ENCODE measurements around the gene KRTAP27-1. TPM values are rescaled to one million over a fixed set of nuclear protein-coding genes. Genes with fewer than 3 reads are reported as not detected.

KRTAP27-1 gene
- total and polyA plus RNA-seq, 2 of the 8 experiments (the other 6 are each of a cell fraction or from before 2014, with no cell fraction given) = not detected

DNA sequence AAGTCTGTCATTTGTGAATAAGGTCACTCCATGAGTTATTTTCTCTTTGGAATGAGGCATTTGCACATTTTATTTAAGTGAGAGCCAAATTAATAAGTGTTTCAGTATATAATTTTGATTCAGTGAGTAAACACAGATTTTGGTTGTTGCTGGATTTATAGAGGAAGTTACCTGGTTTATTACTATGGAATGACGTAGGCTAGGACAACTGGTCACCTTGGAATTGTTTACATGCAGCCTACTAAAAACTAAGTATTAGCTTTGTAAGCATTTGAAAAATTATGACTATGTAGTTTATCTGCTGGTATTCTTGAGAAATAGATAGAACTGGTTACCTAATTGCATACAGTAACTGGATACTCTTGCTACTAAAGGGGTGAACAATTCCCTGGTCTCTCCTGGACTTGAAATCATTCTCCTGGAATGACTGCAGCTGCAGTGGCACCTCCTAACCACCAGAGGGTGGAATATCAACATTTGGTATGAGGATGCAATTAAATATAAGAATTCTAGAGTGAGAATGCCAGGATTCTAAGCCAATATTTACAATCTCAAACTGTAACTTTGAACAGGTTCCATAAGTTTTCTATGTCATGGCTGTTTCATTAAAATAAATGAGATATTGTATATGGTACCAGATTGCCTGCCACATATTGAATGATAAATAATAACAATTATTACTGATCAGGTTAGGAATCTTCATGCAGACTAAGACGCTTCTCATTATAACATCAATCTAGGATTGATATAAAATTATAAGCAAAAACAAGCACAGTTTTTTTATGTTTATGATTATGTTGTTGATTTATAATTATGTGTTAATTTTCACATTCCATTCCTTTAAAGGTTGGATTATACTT, 3.5 kb upstream of the KRTAP27-1 start:
- H2BK15ac ChIP-seq (ENCODE audit: low read length) = no peak overlapping the region
- no peak overlapping the region for H2AK5ac ChIP-seq (ENCODE audit: low read depth, low read length)
- TF ChIP-seq RAD21 (IDR thresholded peaks at IDR 0.05 in 1 of 2, conservative IDR thresholded peaks at IDR 0.05 in 1 of 2; ENCODE audit: low read depth in 2 of 2, low read length in 2 of 2) = peak; percentile 69 to 75
- no peak for TF ChIP-seq PHF8 (conservative IDR thresholded peaks at IDR 0.05; ENCODE audit: low read depth, low read length)
- TF ChIP-seq, protein P1, sequence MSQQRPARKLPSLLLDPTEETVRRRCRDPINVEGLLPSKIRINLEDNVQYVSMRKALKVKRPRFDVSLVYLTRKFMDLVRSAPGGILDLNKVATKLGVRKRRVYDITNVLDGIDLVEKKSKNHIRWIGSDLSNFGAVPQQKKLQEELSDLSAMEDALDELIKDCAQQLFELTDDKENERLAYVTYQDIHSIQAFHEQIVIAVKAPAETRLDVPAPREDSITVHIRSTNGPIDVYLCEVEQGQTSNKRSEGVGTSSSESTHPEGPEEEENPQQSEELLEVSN (IDR thresholded peaks at IDR 0.05) = no peak
- TF ChIP-seq, protein P2, sequence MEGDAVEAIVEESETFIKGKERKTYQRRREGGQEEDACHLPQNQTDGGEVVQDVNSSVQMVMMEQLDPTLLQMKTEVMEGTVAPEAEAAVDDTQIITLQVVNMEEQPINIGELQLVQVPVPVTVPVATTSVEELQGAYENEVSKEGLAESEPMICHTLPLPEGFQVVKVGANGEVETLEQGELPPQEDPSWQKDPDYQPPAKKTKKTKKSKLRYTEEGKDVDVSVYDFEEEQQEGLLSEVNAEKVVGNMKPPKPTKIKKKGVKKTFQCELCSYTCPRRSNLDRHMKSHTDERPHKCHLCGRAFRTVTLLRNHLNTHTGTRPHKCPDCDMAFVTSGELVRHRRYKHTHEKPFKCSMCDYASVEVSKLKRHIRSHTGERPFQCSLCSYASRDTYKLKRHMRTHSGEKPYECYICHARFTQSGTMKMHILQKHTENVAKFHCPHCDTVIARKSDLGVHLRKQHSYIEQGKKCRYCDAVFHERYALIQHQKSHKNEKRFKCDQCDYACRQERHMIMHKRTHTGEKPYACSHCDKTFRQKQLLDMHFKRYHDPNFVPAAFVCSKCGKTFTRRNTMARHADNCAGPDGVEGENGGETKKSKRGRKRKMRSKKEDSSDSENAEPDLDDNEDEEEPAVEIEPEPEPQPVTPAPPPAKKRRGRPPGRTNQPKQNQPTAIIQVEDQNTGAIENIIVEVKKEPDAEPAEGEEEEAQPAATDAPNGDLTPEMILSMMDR (IDR thresholded peaks at IDR 0.05; ENCODE audit: control extremely low read depth in 1 of 3, insufficient read depth in 1 of 3, low read depth in 1 of 3, low read length in 3 of 3) = peak; percentile 17 to 82 (median 72)
- no peak overlapping the region for H3K14ac ChIP-seq (ENCODE audit: insufficient read length)
- H3K4ac ChIP-seq (replicated peaks; ENCODE audit: insufficient read length, low read depth, low read length) = no peak overlapping the region
- H2AFZ ChIP-seq (ENCODE audit: low read length) = no peak overlapping the region
- H3K56ac ChIP-seq (replicated peaks; ENCODE audit: insufficient read length, low read depth, low read length) = no peak overlapping the region
- H3K23me2 ChIP-seq (ENCODE audit: low read depth, low read length) = no peaks in the 10 kb centered on the region
- H2BK5ac ChIP-seq (ENCODE audit: low read depth, low read length) = no peak overlapping the region
- H3K79me1 ChIP-seq (ENCODE audit: low read depth, low read length) = no peaks in the 10 kb centered on the region
- ChIA-PET CTCF (ENCODE audit: partially characterized antibody) (interaction anchor here (0.6 to 3.7 kb wide), 18 partner anchors 9 to 693 kb away, joined by 3 to 18 read pairs (median 5); no protein-coding TSS in a partner anchor), POLR2A (ENCODE audit: partially characterized antibody) (no interaction called here)
- 94% methylated on average over 2 of the region's 2 CpGs; no CpG with 5 or more reads in 1 of the 2 experiments for WGBS, 2 experiments (ENCODE audit: extremely low coverage in 1 of 2, insufficient coverage in 1 of 2, insufficient read length in 1 of 2, insufficient replicate concordance in 2 of 2, low coverage in 1 of 2, low lambda C conversion rate in 2 of 2, missing lambda C conversion rate in 1 of 2)
- no peak overlapping the region for H3K4me2 ChIP-seq (ENCODE audit: insufficient read depth in 1 of 2, low read depth in 2 of 2, low read length in 2 of 2)
- no peak overlapping the region for H4K5ac ChIP-seq (ENCODE audit: insufficient read length, low read depth, low read length)
- no peaks in the 10 kb centered on the region for H3K27me3 ChIP-seq (replicated peaks in 1 of 4; ENCODE audit: control insufficient read depth in 3 of 4, extremely low read depth in 1 of 4, insufficient read depth in 3 of 4, low read length in 3 of 4)
- H2BK120ac ChIP-seq (replicated peaks; ENCODE audit: low read depth, low read length) = no peak overlapping the region
- H3K9me3 ChIP-seq (ENCODE audit: insufficient read depth in 2 of 2, low read depth in 1 of 2, low read length in 1 of 2) = no peaks in the 10 kb centered on the region
- H2BK12ac ChIP-seq (ENCODE audit: low read depth, low read length) = no peak overlapping the region
- H3K9ac ChIP-seq (replicated peaks in 1 of 4; ENCODE audit: extremely low read depth in 1 of 4, low read depth in 3 of 4, low read length in 3 of 4) = no peak overlapping the region
- FAIRE-seq (peak; percentile 62), DNase-seq (ENCODE audit: low read depth in 1 of 2, low spot score in 2 of 2) (peak in 1 of 2 experiments; percentile 63)
- H2BK20ac ChIP-seq (ENCODE audit: low read length) = no peak overlapping the region
- no peaks in the 10 kb centered on the region for H4K20me1 ChIP-seq (replicated peaks in 1 of 2; ENCODE audit: control insufficient read depth in 1 of 2, insufficient read depth in 2 of 2, low read length in 2 of 2)
- H3K23ac ChIP-seq (ENCODE audit: insufficient read length) = no peak overlapping the region
- H3K27ac ChIP-seq (ENCODE audit: low read depth, low read length) = no peak overlapping the region
- no peaks in the 10 kb centered on the region for H3K36me3 ChIP-seq (ENCODE audit: control insufficient read depth in 2 of 4, insufficient read depth in 4 of 4, low read length in 3 of 4)
- no peak overlapping the region for H4K91ac ChIP-seq (replicated peaks; ENCODE audit: insufficient read length, low read length)
- no peak overlapping the region for H4K8ac ChIP-seq (ENCODE audit: extremely low read depth, insufficient read depth, low read length)
- H3K18ac ChIP-seq (ENCODE audit: extremely low read depth, low read length) = no peak overlapping the region
- H3K4me1 ChIP-seq (replicated peaks in 1 of 4; ENCODE audit: control insufficient read depth in 3 of 4, insufficient read depth in 4 of 4, low read length in 3 of 4) = no peaks in the 10 kb centered on the region
- H3K4me3 ChIP-seq (ENCODE audit: extremely low read depth in 1 of 4, insufficient read depth in 2 of 4, low read depth in 3 of 4, low read length in 4 of 4) = no peak overlapping the region
- no peaks in the 10 kb centered on the region for H3K79me2 ChIP-seq (ENCODE audit: control insufficient read depth in 1 of 2, insufficient read depth in 2 of 2, low read length in 2 of 2)

Measured in H1 (cell line).